Activated CD4-positive, alpha-beta T cell treated with anti-CD3 and anti-CD28 coated beads, Interleukin-2, Interleukin-4, amounts not matched to agents 100 ng/mL and 50 ng/mL, durations not matched to agents 16 hours and 8 hours (primary cell): Measurements from ENCODE around the gene GSX2.
A peak's percentile ranks its signal among the peaks of the same experiment; 100 is the strongest.

Experiments
- DNase-seq: peaks from one replicate; pipeline ENCODE4 v3.0.0-alpha.2; 2020; ENCODE audit warnings: low spot score

GSX2 gene

DNA sequence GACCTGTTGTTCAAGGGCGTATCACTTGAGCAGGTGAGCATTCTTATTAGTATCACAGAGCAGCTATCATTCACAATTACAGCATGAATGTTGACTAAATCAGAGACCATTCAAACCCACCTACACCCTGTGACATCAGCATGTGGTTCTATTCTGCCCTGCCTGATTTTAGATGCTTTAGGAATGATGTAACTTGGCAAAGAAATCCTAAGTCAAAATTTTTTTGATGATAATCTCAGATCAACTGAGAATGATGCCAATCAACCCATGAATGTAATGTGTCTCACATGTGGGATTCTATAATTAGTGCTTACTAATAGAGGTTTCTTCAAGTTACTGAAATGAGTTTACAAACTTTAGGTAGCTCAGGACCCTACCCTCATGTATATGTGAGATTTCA is 22.2 kb upstream of the GSX2 start:
- no peak for DNase-seq

- DNase-seq, result no peak
Measured at GRCh38 chr4:54082168-54082567, 17.8 kb upstream of the GSX2 start.

GRCh38 chr4:54085284-54085683 is 14.7 kb upstream of the GSX2 start:
- no peak for DNase-seq

DNA sequence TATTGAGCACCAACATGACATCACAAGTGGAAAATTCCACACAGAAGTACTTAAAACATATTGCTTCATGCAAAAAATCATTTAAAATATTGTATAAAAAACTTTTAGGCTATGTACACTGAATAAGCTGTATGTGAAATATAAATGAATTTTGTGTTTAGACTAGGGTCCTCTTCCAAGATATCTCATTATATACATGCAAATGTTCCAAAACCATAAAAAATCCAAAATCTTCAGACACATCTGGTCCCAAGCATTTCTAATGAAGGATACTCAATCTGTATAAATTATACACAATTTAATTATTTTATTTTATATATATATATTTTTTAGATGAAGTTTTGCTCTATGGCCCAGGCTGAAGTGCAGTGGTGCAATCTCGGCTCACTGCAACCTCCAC is 10.1 kb upstream of the GSX2 start:
- DNase-seq, result no peak

- DNase-seq, result no peak
Measured at GRCh38 chr4:54090404-54090803, 9.6 kb upstream of the GSX2 start.

DNA sequence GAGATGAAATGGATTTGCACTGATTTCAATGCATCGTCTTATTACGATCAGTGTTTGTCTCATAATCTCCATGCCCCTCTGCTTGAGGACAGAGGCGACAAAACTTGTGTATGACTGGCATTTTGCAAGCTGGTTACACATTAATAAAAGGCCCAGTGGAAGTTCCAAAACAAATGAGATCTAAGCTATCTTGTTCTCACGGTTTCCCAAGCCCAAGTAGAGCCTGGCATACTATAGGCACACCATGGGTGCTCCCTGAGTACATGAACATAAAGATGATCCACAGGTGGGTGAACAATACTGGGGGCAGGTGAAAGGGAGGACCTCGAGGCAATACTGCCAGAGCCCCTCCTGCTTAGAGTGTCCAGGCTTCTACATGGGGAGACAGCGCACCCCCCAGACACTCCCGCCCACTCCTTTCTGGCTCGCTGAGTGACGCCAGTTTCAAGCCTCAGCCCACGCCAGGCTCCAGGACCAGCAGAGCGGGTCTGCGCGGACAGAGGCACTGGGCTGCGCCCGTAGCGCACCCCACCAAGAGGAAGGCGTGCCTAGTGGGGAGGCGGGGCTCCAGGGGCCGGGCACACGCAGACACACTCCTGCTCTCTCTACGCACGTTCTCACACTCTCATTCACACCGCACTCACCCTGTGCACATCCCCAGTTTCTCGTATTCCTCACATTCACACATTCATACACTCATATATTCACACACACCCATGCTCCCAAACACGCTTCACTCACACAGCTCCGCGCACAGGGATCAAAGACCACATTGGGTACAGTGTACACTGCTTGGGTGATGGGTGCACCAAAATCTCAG is 8.9 kb upstream of the GSX2 start:
- no peak for DNase-seq

DNA sequence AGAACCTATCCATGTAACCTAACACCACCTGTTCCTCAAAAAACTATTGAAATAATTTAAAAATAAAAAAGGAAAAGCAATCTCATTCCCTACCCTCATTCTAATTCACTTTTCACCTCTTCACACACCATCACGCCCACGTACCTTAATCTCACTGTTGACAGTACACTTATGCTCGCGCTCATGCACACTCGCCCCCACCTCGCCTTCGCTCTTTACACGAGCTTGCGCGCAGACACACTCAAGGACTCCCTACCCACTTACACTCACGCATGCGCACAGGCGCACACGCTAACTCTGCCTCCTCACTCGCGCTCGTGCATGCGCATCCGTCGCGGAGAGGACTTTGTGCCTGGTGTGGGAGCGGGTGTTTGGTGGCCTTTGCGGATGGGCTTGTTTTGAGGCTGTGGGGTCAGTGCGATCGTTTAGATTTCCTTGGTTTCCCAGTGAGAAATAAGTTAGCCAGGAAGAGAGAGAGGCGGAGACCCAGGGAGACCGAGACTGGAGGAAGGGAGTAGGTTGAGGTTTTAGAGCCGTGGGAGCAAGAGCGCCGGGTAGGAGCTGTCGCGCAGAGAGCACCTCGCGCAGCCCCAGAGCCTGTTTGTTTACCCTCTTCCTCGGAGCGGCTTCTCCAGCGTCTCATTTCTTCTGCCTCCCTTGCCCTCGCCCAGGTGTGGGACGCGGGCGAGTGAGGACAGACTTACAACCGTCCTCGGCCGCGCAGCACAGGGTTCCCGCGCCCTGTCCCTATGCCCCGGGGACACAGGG is 8.1 kb upstream of the GSX2 start:
- peak; percentile 72 for DNase-seq

GRCh38 chr4:54092405-54093323 is 7.3 kb upstream of the GSX2 start:
- DNase-seq, result no peak

GRCh38 chr4:54093324-54094240 is 6.4 kb upstream of the GSX2 start:
- no peak for DNase-seq

- DNase-seq, result no peak
Measured at GRCh38 chr4:54094451-54094850, 5.5 kb upstream of the GSX2 start.

DNA sequence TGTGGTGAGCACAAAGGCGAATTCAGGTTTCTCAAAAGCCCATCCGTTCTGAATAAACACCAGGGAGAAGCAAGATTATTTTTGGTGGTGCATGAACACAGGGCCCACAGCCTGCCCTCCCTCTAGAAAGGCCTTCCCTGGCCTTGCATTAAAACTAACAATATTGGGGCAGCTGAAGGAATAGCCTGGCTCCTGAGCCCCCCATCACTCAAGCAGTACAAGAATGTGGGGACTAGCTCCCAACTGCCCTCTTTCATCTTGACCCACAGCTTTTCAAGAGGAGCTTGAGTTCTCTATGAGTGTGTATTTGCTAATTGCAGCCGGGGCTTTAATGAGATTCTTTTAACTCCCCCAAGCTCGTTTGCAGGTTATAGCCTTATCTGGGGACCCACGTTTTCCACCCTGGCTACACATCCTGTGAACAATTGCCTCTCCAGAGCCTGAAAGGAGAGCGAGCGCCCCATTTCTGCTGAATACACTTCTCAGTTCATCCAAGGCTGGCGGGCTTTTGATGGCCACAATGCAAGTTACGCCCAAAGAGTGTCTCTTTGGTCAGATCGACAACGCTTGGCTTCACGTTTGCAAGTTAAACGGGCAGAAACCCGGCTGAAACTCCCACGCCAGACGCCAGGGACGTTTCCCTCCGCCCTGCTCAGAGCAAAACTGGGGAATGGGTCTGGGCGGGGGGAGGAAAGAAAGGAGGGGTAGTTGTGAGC is 4.7 kb upstream of the GSX2 start:
- no peak for DNase-seq

DNA sequence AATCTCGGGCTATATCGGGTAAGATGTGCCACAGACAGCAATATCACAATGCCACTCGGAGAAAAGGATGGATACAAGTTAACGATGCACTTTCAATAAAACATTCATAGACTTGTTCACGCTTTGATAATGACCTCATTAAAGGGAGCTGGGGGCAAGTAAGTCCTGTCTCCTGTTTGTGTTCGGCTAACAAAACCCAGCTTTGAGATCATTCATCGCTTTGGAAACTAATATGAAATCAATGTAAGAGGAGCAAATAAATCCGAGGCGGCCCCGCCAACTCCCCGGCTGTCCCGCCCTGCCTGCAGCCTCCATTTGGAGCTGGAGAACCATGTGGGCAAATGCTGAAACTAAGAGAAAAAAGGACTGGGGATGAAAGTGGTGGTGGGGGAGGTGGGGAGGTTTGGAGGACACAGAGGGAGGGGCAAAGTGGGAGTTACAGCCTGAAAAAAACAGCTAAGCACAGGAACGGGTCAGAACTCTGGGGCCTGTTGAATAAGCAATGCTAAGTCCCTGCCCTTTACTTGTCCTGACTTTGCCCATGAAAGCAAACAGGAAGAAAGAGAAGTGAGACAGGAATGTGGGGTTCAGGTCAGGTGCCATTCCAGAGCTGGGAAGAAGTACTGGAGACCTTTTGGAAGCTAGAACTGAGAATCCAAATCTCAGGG is 3.5 kb upstream of the GSX2 start:
- DNase-seq, result no peak

DNA sequence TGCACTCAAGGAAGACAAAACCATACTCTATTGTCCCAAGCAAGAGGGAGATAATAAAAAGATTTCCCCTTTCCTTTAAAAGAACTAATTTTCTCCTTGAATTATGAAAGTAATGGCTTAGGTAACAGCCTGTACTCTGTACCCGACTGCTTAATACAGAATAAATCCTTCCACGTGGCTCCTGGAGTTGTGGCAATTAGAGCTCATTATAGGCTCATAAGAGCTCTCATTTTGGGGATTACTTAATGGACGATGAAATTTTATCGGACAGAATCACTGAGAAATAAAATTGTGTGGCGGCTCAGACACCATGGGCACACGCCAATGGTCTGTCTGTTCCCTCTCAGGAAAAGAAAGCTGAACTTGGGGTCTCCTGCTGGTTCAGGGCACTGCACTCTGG is 2.8 kb upstream of the GSX2 start:
- no peak for DNase-seq

- no peak for DNase-seq
Measured at GRCh38 chr4:54098375-54098774, 1.6 kb upstream of the GSX2 start.

GRCh38 chr4:54099287-54099747 is 646 bp upstream of the GSX2 start:
- no peak for DNase-seq

GRCh38 chr4:54100595-54101189 is 729 bp downstream of the GSX2 start:
- no peak for DNase-seq

DNA sequence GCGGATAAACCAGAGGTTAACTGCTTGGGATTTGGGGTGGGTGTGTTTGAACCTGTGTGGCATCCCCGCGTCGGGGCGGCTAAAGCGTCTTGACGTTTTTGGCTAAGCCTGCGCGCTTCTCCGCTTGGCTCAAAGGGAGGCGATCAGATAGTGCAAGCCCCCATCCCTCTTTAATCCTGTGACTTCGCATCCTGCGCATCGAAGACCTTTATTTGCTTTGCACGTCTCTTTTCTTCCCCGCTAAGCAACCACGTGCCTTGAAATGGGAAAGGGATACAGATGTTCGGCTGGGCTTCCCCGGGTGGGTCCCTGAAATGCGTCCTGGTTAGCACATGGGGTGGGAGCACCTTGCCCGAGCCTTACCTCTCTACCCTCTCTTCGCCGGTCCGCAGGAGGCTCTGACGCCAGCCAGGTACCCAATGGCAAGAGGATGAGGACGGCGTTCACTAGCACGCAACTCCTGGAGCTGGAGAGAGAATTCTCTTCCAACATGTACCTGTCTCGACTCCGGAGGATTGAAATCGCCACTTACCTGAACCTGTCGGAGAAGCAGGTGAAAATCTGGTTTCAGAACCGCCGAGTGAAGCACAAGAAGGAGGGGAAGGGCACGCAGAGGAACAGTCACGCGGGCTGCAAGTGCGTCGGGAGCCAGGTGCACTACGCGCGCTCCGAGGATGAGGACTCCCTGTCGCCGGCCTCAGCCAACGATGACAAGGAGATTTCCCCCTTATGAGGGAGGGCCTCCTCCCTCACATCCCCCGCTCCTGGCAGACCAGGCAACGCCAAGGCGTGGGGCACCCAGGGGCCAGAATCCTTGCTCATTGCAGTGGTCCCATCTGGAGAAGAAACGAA is 1.5 kb downstream of the GSX2 start:
- no peak for DNase-seq

DNA sequence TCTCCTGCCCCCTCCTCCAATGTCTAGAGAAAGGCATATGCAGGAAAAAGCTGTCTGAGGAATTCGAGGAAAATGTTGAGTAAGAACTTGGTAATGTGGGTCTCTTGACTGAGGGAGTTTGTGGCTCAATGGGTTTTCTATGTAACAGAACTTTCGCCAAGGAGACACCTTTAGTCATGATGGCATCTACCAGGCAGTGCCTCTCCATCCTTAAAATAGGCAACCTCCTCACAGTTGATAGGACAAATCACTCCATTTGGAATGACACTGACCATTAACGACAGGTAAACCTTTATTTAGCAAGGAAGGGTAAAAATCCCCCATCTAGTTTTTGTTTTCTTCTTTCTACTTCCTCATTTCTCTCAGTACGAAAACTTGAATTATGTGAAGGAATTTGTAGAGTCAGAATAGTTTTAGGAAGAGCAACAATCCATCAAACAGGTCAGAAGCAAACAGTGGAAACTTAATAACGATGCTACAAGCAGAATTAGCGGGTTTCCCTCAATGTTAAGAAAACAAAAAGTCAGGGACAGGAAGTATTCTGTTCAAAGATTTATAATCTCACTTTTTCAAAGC is 2.7 kb downstream of the GSX2 start:
- DNase-seq, result no peak
